Activated CD8-positive, alpha-beta T cell treated with anti-CD3 and anti-CD28 coated beads for 36 hours (primary cell): ENCODE data around the gene RNF138. TPM values are rescaled to one million over a fixed set of nuclear protein-coding genes. Genes with fewer than 3 reads are reported as not detected.

Experiments used
- ATAC-seq: fragments of 200-7000 bp; cut with Tn5 transposase; one replicate; pipeline ENCODE4 v1.10.0; 2021; ENCODE audit warnings: mild to moderate bottlenecking, moderate library complexity
- CTCF ChIA-PET: fragments of 350-600 bp; sonication (Branson Sonifier 250); formaldehyde crosslinking; loops from one replicate; lab custom pipeline; 2021; ENCODE audit warnings: antibody characterized with exemption; lab: Charles Lee
- POLR2A ChIA-PET: fragments of 350-600 bp; sonication (Branson Sonifier 250); formaldehyde crosslinking; loops from one replicate; lab custom pipeline; 2021; ENCODE audit warnings: antibody characterized with exemption; lab: Charles Lee
- DNase-seq: peaks from one replicate; pipeline ENCODE4 v3.0.0-alpha.2; 2020
- H3K27ac Mint-ChIP-seq: one replicate; pipeline ENCODE4 v1.8.0; 2021; ENCODE audit warnings: mild to moderate bottlenecking, mixed read lengths
- H3K27me3 Mint-ChIP-seq: one replicate; pipeline ENCODE4 v1.8.0; 2021; ENCODE audit warnings: mixed read lengths
- H3K36me3 Mint-ChIP-seq: one replicate; pipeline ENCODE4 v1.8.0; 2021; ENCODE audit warnings: low read depth, mixed read lengths
- H3K4me1 Mint-ChIP-seq: one replicate; pipeline ENCODE4 v1.8.0; 2021; ENCODE audit warnings: low read depth, mixed read lengths
- H3K4me3 Mint-ChIP-seq: one replicate; pipeline ENCODE4 v1.8.0; 2021; ENCODE audit warnings: mild to moderate bottlenecking, moderate library complexity, mixed read lengths
- H3K9me3 Mint-ChIP-seq: one replicate; pipeline ENCODE4 v1.8.0; 2021; ENCODE audit warnings: mixed read lengths
- CTCF ChIP-seq: fragments of 200-600 bp; IDR thresholded peaks from one replicate; pipeline ENCODE4 v1.8.0; 2022; ENCODE audit warnings: antibody characterized with exemption, mild to moderate bottlenecking
- intact Hi-C: fragments of 100-400 bp; cut with micrococcal nuclease; formaldehyde crosslinking; loops from one replicate; pipeline ENCODE4 v1.10.0; 2022
- total RNA-seq, 2 experiments: library from RNA; stranded (reverse); gene quantifications; one replicate each; pipeline ENCODE4 v1.2.3, GENCODE V29; 2021

The RNF138 gene
- total RNA-seq, 2 experiments from 2014 or later = 86.0 to 89.5 TPM

GRCh38 chr18:32177530-32177929 lies 85.9 kb downstream of the RNF138 start:
- CTCF ChIA-PET = no interaction called here
- no peak for DNase-seq
- Mint-ChIP-seq H3K9me3 (no peaks in the 10 kb centered on the region), H3K27ac (no peak overlapping the region), H3K4me3 (no peak overlapping the region), H3K27me3 (peaks cover 3% of the 10 kb centered on the region), H3K36me3 (no peaks in the 10 kb centered on the region), H3K4me1 (no peaks in the 10 kb centered on the region)
- intact Hi-C loops = no loop called here
- POLR2A ChIA-PET = no interaction called here
- ATAC-seq = no peak
- TF ChIP-seq CTCF = no peak

Other genes with a start within 250 kb of the RNF138 start
- gene TRAPPC8, start 148.7 kb upstream of the RNF138 start, total RNA-seq = 10 to 100 TPM; 26.1 to 29.6 TPM
- 10 to 100 TPM; 15.3 to 19.1 TPM for gene RNF125, start 73.0 kb upstream of the RNF138 start, total RNA-seq
- not detected for gene MEP1B, start 98.2 kb downstream of the RNF138 start, total RNA-seq